ENCODE data around the gene RUSF1.

Gene RUSF1

DNA sequence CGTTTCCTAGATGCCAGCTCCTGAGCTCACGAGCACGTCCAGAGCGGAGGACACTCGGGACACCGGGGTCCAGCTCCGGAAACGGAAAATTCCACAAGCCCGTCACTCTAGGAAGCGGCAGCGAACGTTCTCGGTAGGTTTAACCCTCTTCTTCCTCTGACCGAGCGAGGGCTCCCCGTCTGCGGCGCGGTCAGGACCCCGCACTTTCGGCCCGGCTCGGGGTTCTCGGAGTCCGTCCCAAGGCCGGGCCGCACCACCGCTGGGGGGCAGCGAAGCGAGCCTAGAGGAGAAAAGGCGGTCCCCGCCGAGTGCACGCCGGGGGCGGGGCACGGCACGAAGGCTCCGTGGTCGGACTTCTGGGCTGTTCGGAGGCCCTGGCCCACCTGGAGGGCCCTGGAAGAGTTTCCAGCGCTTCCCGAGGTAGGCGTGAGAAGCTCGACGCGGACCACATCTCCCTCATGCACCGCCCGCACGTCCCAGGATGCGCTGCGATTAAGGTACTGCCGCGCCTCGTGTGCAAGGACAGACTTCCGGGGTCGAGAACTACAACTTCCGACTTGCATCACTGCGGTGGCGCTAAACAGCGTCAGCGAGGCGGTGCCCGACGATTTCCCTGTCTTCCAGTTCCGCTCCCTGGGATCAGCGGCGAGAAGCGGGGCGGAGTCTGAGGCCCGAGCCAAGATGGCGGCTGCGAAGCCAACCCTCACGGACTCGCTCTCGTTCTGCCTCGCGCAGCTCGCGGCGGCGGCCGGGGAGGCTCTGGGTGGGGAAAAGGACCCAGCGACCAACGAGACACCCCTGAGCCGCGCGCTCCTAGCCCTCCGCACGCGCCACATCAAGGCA lies 49.1 kb downstream of the RUSF1 start, which contains the start of gene ARMC5:
TSS of gene ARMC5 (plus strand) at position 658 of the 843 bp plus-strand sequence. CDS start at position 682, 24 bp downstream.
- in situ Hi-C loops (cut with HindIII; ENCODE audit: low pct_ligation_motif_present, low sequenced_read_pairs): loop anchor here (25.0 kb wide), 2 partner anchors 272 to 522 kb away; partner anchors contain the start of genes FUS and ORAI3
- Histone ChIP-seq H3K36me3 (replicated peaks) (peaks cover 3% of the 10 kb centered on the region), H3K27me3 (replicated peaks) (no peaks in the 10 kb centered on the region), H3K4me3 (ENCODE audit: low read depth, low read length) (peak within 1 kb of the TSS; percentile 82), H3K27ac (peak within 1 kb of the TSS; percentile 100)
- peak; percentile 96 for DNase-seq
- TF ChIP-seq CTCF (IDR thresholded peaks at IDR 0.05; ENCODE audit: low read depth, low read length, missing control alignments): peak; percentile 70

- in situ Hi-C loops (cut with HindIII; ENCODE audit: low pct_ligation_motif_present, low sequenced_read_pairs): loop anchor here (25.0 kb wide), 2 partner anchors 271 to 521 kb away; partner anchors contain the start of genes FUS and ORAI3
- DNase-seq: peak; percentile 29
- Histone ChIP-seq H3K36me3 (replicated peaks) (no peaks in the 10 kb centered on the region), H3K27ac (peak overlapping the region; percentile 100), H3K4me3 (ENCODE audit: low read depth, low read length) (peak overlapping the region; percentile 82), H3K27me3 (replicated peaks) (no peaks in the 10 kb centered on the region)
- TF ChIP-seq CTCF (IDR thresholded peaks at IDR 0.05; ENCODE audit: low read depth, low read length, missing control alignments): peak; percentile 43
Observed at GRCh38 chr16:31458073-31458843, 49.9 kb downstream of the RUSF1 start.

DNA sequence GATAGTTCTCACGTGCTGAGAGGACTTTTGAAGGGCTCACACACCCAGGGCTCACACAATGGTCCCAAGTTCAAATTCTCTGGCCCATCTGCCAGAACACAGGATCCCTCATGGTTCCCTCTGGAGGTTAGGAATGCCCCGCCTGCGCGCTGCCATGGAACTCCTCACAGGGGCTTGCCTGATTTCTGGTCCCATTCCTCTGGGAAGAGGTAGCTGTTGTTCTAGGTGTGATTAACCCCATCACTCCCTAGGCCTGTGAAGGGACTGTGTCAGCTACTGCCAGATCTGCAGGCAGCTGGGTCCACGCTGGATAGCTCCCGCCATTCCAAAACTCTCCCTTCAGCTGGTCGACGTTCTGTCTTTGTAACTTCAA lies 51.2 kb downstream of the RUSF1 start:
- no peak overlapping the region for H3K4me3 ChIP-seq (ENCODE audit: low read depth, low read length)

GRCh38 chr16:31455601-31456314 lies 52.4 kb downstream of the RUSF1 start:
- no peaks in the 10 kb centered on the region for H3K36me3 ChIP-seq (replicated peaks)
- peak; percentile 64 for TF ChIP-seq CTCF (IDR thresholded peaks at IDR 0.05; ENCODE audit: low read depth, low read length, missing control alignments)
- in situ Hi-C loops (cut with HindIII; ENCODE audit: low pct_ligation_motif_present, low sequenced_read_pairs): loop anchor here (25.0 kb wide), 2 partner anchors 268 to 518 kb away; partner anchors contain the start of genes FUS and ORAI3
- H3K27ac ChIP-seq: no peak overlapping the region
- no peak for DNase-seq
- no peak overlapping the region for H3K4me3 ChIP-seq (ENCODE audit: low read depth, low read length)
- no peaks in the 10 kb centered on the region for H3K27me3 ChIP-seq (replicated peaks)

More for the DNA sequence above, 51.2 kb downstream of the RUSF1 start:
- no peak for DNase-seq
- Histone ChIP-seq H3K27ac (no peak overlapping the region), H3K27me3 (replicated peaks) (no peaks in the 10 kb centered on the region), H3K36me3 (replicated peaks) (no peaks in the 10 kb centered on the region)
- TF ChIP-seq CTCF (IDR thresholded peaks at IDR 0.05; ENCODE audit: low read depth, low read length, missing control alignments): no peak
- in situ Hi-C loops (cut with HindIII; ENCODE audit: low pct_ligation_motif_present, low sequenced_read_pairs): loop anchor here (25.0 kb wide), 2 partner anchors 270 to 520 kb away; partner anchors contain the start of genes FUS and ORAI3

Measured in brain microvascular endothelial cell (primary cell).